GM19455 (cell line): Measurements from ENCODE around the gene CEP192.
"Not testable (repeated sequence)": the region's sequence is repeated elsewhere in the genome, so short reads cannot be mapped to it uniquely, and the experiment has no call there.

Source experiments
- ATAC-seq: cut with Tn5 transposase; IDR thresholded peaks from one replicate; pipeline ENCODE4 v1.9.1; 2021; ENCODE audit not compliant: unreplicated experiment

The CEP192 gene

DNA sequence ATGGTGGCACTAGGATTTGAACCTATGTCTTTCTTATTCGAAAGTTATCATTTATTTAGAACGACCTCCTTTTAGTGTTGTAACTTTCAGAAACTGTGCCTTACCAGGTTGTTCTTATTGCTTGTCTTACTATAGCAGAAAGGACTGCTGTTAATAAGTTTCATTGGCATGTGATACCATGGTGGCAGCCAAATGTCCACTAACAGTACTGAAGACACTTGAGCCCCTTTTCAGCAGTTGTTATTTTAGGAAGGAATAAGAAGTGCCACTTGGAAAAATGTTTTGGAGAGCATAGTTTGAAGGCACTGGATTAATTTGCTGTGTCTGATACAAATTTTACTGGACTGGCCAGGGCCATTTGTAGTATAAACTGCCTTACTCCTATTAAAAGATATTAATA lies 37.7 kb downstream of the CEP192 start:
- ATAC-seq, result no peak

DNA sequence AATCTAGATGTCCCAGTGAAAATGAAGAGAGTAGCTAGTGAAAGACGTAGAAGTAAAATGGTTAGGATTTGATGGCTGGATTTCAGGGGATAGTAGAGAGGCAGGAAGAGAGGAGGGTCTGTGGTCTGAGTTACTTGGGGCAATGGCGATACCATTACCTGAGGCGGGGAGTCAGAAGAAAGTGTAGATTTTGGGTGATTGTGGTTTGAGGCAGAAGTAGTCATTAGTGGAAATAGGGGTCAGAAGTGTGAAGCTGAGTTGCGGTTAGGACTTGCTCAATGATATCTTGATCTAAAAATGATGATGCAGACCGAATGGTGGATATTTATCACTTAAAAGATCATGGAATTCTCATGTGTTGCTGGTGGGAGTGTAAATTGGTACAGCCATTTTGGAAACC lies 41.0 kb downstream of the CEP192 start:
- no peak for ATAC-seq

- ATAC-seq, result no peak
These were observed 44.2 kb downstream of the CEP192 start for GRCh38 chr18:13035249-13035914.

DNA sequence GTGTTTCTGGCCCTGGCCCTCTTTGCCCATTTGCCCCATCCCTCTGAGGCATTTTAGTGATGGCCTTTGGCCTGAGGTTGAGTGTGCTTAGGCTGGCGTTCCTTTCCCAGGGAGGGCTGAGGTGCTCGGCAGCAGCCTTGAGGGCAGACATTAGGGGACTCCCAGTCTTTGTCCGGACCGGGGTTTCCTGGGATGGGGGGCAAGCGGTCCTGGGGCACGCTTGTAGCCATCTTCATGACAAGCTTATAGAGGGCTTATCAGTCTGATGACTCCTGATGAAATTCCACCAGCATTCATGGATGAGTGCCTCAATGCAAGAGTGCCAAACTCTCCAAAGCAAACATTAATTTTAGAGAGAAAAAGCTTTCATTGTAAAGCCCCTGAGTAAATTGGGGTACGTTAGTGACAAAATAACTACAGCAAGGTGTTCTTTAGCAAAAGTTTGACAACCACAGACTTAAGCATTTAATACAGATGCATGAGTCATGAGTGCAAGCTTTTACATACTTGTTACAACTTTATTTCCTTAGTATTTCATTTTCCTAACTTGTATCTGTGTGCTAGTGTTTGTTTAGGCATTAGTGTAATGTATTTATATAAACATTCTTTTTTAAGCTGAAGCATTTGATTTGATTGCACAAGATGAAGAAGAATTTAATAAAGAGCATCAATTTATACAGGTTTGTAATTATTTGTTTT lies 45.6 kb downstream of the CEP192 start:
- ATAC-seq, result no peak

DNA sequence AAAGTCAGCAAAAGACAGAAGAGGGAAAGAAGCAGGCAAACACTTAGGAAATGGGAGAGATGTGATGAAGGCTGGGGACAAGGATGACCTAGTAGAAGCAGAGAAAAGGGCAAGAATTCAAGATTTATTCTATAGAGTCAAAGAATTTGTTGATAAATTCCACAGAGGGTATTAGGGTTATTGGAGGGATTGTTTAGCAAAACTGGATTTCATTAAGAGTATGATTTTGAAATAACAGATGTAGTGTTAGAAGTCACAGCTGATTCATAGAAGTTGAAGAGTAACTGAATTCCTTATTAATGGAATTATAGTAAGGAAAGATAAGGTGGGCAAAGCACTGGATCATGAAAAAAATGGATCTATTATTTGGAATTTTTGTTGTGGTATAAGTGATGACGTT lies 48.6 kb downstream of the CEP192 start:
- no peak for ATAC-seq

DNA sequence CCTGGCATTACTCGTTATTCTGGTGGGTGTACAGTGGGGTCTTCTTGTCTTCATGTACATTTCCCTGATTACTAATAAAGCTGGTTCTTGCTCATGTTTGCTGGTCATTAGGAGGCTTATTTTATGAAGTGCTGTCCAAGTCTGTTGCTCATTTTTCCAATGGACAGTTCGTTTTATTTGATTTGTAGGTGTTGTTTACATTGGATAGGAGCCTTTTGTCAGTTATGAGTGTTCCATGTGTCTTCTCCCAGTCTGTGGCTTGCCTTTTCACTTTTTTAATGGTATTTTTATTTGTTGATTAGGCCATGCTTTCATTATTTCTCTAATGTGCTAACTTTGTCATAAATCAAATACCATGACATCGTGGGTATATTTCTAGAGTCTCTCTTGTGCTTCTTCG lies 51.9 kb downstream of the CEP192 start:
- no peak for ATAC-seq

GRCh38 chr18:13048061-13048595 lies 57.0 kb downstream of the CEP192 start:
- no peak for ATAC-seq

- no peak for ATAC-seq
These were observed 60.0 kb downstream of the CEP192 start for GRCh38 chr18:13051159-13051558.

DNA sequence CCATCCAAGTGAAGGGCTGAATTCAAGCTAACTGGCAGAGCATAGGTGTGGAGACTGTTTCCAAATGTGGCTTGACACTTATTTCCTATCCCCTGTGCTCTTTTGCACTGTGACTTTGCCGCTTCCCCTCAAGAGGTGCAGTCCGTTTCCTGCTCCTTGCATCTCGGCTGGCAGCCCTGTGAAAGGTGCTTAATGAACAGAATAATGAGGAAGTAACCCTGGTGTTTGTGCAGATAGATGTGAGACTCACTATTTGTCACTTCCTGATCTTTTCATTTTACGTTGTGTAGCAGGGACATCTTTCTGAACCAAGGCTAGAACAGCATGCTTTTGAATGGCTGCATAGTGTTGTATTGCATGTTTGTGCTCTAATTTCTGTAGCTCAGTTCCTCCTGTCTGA lies 60.8 kb downstream of the CEP192 start:
- ATAC-seq, result no peak

DNA sequence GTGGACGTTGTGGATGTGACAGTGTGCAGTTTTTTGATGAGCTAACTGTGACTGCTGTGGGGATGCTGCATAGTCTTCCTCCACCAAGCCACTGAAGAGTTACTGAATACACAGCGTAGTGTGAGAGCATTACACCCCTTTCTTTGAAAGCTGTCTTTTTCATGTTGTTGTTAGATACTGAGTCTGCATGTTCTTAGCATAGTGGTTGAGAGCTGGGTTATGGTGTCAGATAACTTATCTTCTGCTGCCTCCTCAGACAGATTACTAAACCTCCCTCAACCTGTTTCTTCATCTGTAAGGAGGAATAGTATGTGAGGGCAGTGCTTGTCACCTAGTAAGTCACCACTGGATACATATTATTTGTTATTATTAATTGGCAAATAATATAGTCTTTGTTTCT lies 63.2 kb downstream of the CEP192 start:
- ATAC-seq, result no peak

- no peak for ATAC-seq
These were observed 70.5 kb downstream of the CEP192 start for GRCh38 chr18:13061630-13062189.

- ATAC-seq, result no peak
These were observed 76.0 kb downstream of the CEP192 start for GRCh38 chr18:13067124-13067523.

DNA sequence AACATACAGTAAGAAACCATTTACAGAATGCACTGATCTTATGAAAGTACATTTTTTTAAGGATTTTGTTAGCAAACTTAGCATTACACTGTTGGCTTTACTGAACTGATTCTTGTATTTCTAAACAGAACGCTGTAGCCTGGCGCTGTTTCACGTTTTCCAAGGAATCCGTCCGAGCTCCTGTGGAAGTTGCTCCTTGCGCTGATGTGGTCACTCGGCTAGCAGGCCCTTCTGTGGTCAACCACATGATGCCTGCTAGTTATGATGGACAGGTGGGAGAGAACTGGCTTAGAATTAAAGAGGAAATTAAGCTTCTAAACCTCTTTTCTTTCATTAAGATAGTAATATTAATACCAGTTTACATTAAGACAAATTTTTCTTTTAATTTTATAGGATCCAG lies 76.8 kb downstream of the CEP192 start:
- ATAC-seq, result no peak

DNA sequence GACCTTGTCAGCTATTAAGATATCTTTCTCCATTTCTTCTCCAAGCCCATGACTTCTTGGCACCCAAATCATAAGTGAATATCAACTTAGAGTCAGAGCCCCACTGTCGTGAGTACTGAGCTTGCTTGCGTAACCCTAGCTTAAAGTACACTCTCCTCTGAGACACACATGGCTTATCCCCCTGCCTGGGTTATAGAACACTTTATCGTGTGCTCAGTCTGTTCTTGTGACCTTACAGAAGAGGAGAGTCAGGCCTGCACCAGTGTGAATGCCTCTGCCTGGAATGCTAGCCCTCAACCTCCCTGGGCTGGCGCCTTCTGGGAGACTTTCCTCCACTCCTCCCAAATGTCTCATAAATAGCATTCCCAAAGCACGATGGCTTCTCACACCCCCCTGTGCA lies 79.3 kb downstream of the CEP192 start:
- no peak for ATAC-seq

GRCh38 chr18:13076886-13077285 lies 85.7 kb downstream of the CEP192 start:
- no peak for ATAC-seq

- no peak for ATAC-seq
These were observed 86.3 kb downstream of the CEP192 start for GRCh38 chr18:13077473-13077872.

DNA sequence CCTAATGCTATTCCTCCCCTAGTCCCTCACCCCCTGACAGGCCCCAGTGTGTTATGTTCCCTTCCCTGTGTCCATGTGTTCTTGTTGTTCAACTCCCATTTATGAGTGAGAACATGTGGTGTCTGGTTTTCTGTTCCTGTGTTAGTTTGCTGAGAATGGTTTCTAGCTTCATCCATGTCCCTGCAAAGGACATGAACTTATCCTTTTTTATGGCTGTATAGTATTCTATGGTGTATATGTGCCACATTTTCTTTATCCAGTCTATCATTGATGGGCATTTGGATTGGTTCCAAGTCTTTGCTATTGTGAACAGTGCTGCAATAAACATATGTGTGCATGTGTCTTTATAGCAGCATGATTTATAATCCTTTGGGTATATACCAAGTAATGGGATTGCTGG lies 86.9 kb downstream of the CEP192 start:
- not testable (repeated sequence) for ATAC-seq

DNA sequence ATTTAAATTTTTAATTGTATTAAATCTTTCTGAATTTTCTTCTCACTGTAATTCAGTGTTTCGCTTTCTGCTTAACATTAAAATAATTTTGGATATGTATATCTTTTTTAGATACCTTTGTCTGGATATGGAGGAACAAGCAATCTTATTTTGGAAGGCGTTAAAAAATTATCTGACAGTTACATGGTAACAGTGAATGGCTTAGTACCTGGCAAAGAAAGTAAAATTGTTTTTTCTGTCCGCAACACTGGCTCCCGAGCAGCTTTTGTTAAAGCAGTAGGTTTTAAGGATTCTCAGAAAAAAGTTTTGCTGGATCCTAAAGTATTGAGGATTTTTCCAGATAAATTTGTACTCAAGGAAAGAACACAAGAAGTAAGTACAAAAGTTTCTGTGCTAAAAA lies 95.7 kb downstream of the CEP192 start:
- ATAC-seq, result no peak

GRCh38 chr18:13095466-13095865 lies 104.3 kb downstream of the CEP192 start:
- ATAC-seq, result no peak

- ATAC-seq, result no peak
These were observed 105.1 kb downstream of the CEP192 start for GRCh38 chr18:13096232-13096631.

DNA sequence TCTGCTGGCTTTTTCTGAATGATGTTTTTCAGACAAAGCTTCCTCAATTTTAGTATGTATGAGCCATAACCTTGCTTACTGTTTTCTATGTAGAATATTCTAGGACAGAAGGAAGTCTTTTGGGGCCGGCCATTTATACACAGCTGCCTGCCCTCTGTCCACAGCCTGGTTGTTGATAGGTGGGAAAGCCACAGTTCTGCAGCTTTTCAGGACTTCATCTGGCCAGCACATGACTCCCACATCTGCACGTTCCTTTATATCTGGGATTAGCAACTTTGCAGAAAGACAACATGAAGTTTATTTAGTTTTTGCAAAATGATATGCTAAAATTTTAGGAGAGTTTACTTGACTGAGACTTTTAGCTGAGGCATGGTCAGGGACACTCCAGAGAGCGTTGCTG lies 105.6 kb downstream of the CEP192 start:
- no peak for ATAC-seq

GRCh38 chr18:13098104-13098503 lies 106.9 kb downstream of the CEP192 start:
- ATAC-seq, result not testable (repeated sequence)
